Mesendoderm (in vitro differentiated cells): ENCODE measurements around the gene KLK15.

Experiments used
- DNase-seq: peaks from one replicate; pipeline ENCODE4 v3.0.0; 2013
- H2AK5ac ChIP-seq: 2 replicates; pipeline ENCODE4 v1.6.1; 2013; ENCODE audit warnings: low read length, inconsistent platforms
- H2BK120ac ChIP-seq: 2 replicates; pipeline ENCODE4 v1.6.1; 2013; ENCODE audit warnings: low read depth, mild to moderate bottlenecking, low read length, moderate library complexity, mixed read lengths
- H2BK15ac ChIP-seq: replicated peaks from 2 replicates; pipeline ENCODE4 v1.6.1; 2013; ENCODE audit warnings: low read depth, mild to moderate bottlenecking, moderate library complexity
- H2BK5ac ChIP-seq: 2 replicates; pipeline ENCODE4 v1.6.1; 2013; ENCODE audit warnings: low read length, inconsistent platforms
- H3K18ac ChIP-seq: 2 replicates; pipeline ENCODE4 v1.6.1; 2013; ENCODE audit warnings: mild to moderate bottlenecking, low read length, mixed read lengths
- H3K23ac ChIP-seq: one replicate; pipeline ENCODE4 v1.6.1; 2013; ENCODE audit warnings: low read length
- H3K27ac ChIP-seq: 2 replicates; pipeline ENCODE4 v1.5.1; 2013; ENCODE audit warnings: low read depth, mild to moderate bottlenecking, inconsistent platforms, low read length, moderate library complexity
- H3K27me3 ChIP-seq: 2 replicates; pipeline ENCODE4 v1.6.1; 2013; ENCODE audit warnings: low read length, control low read depth, mild to moderate bottlenecking, inconsistent platforms; ENCODE audit not compliant: insufficient read depth, poor library complexity
- H3K36me3 ChIP-seq: 2 replicates; pipeline ENCODE4 v1.6.1; 2013; ENCODE audit warnings: low read length, inconsistent platforms; ENCODE audit not compliant: control insufficient read depth, insufficient read depth
- H3K4ac ChIP-seq: one replicate; pipeline ENCODE4 v1.6.1; 2013; ENCODE audit warnings: low read depth, mild to moderate bottlenecking, low read length, moderate library complexity
- H3K4me1 ChIP-seq: 2 replicates; pipeline ENCODE4 v1.6.1; 2013; ENCODE audit warnings: low read depth, low read length, inconsistent platforms; ENCODE audit not compliant: control insufficient read depth
- H3K4me2 ChIP-seq: 2 replicates; pipeline ENCODE4 v1.6.1; 2013; ENCODE audit warnings: low read length
- H3K4me3 ChIP-seq: 2 replicates; pipeline ENCODE4 v1.5.1; 2013; ENCODE audit warnings: mild to moderate bottlenecking, low read length
- H3K56ac ChIP-seq: one replicate; pipeline ENCODE4 v1.6.1; 2013; ENCODE audit warnings: low read length
- H3K79me1 ChIP-seq: 2 replicates; pipeline ENCODE4 v1.6.1; 2013; ENCODE audit warnings: low read length, inconsistent platforms
- H3K79me2 ChIP-seq: 2 replicates; pipeline ENCODE4 v1.6.1; 2013; ENCODE audit warnings: mild to moderate bottlenecking, low read length; ENCODE audit not compliant: control insufficient read depth, insufficient read depth
- H3K9ac ChIP-seq: 2 replicates; pipeline ENCODE4 v1.6.1; 2013; ENCODE audit warnings: low read length, inconsistent platforms
- H4K5ac ChIP-seq: one replicate; pipeline ENCODE4 v1.6.1; 2013; ENCODE audit warnings: low read length
- H4K8ac ChIP-seq: one replicate; pipeline ENCODE4 v1.6.1; 2013; ENCODE audit warnings: low read depth, mild to moderate bottlenecking, control low read depth, low read length, moderate library complexity
- WGBS: extraction: QIAGEN DNeasy Blood & Tissue Kit; methylation state at CpG from one replicate; pipeline ENCODE4 v1.1.7; 2013; ENCODE audit warnings: low lambda C conversion rate, missing lambda C conversion rate; ENCODE audit not compliant: insufficient coverage; ENCODE audit errors: extremely low coverage; 5-methylcytosine and 5-hydroxymethylcytosine counted together

KLK15 gene

GRCh38 chr19:50836543-50837195, 3.3 kb upstream of the KLK15 start:
- no peak overlapping the region for H4K8ac ChIP-seq
- H3K18ac ChIP-seq: no peak overlapping the region
- peak overlapping the region; percentile 56 for H3K56ac ChIP-seq
- H2BK120ac ChIP-seq: no peak overlapping the region
- H3K4me3 ChIP-seq: no peak overlapping the region
- no peak overlapping the region for H3K4me2 ChIP-seq
- H3K4me1 ChIP-seq: no peaks in the 10 kb centered on the region
- H3K27me3 ChIP-seq: peaks cover 2% of the 10 kb centered on the region
- no peak overlapping the region for H2BK5ac ChIP-seq
- H3K79me1 ChIP-seq: no peaks in the 10 kb centered on the region
- H3K23ac ChIP-seq: no peak overlapping the region
- H3K79me2 ChIP-seq: no peaks in the 10 kb centered on the region
- no peak overlapping the region for H4K5ac ChIP-seq
- H3K27ac ChIP-seq: no peak overlapping the region
- H2AK5ac ChIP-seq: no peak overlapping the region
- peak overlapping the region; percentile 40 for H3K9ac ChIP-seq
- H3K4ac ChIP-seq: no peak overlapping the region
- DNase-seq: no peak
- no peak overlapping the region for H2BK15ac ChIP-seq
- no CpG with 5 or more reads among the region's 19 CpGs for WGBS
- H3K36me3 ChIP-seq: no peaks in the 10 kb centered on the region

GRCh38 chr19:50835785-50836542, 2.6 kb upstream of the KLK15 start:
- no peak overlapping the region for H2BK15ac ChIP-seq
- no peak overlapping the region for H3K23ac ChIP-seq
- WGBS: no CpG with 5 or more reads among the region's 67 CpGs
- no peaks in the 10 kb centered on the region for H3K36me3 ChIP-seq
- peak overlapping the region; percentile 73 for H3K4me2 ChIP-seq
- H2AK5ac ChIP-seq: no peak overlapping the region
- H4K5ac ChIP-seq: no peak overlapping the region
- no peak overlapping the region for H2BK5ac ChIP-seq
- H2BK120ac ChIP-seq: no peak overlapping the region
- no peaks in the 10 kb centered on the region for H3K79me1 ChIP-seq
- no peak overlapping the region for H3K4ac ChIP-seq
- no peaks in the 10 kb centered on the region for H3K4me1 ChIP-seq
- H3K56ac ChIP-seq: peak overlapping the region; percentile 95
- H3K18ac ChIP-seq: no peak overlapping the region
- DNase-seq: peak; percentile 67
- no peak overlapping the region for H3K27ac ChIP-seq
- H3K4me3 ChIP-seq: peak overlapping the region; percentile 78
- no peak overlapping the region for H4K8ac ChIP-seq
- H3K9ac ChIP-seq: peak overlapping the region; percentile 88
- no peaks in the 10 kb centered on the region for H3K79me2 ChIP-seq
- peaks cover 2% of the 10 kb centered on the region for H3K27me3 ChIP-seq

- no peak overlapping the region for H3K18ac ChIP-seq
- H2BK120ac ChIP-seq: no peak overlapping the region
- H3K23ac ChIP-seq: no peak overlapping the region
- H3K56ac ChIP-seq: peak overlapping the region; percentile 95
- no peak overlapping the region for H2BK15ac ChIP-seq
- peak overlapping the region; percentile 78 for H3K4me3 ChIP-seq
- H2AK5ac ChIP-seq: no peak overlapping the region
- H3K79me1 ChIP-seq: no peaks in the 10 kb centered on the region
- peak overlapping the region; percentile 88 for H3K9ac ChIP-seq
- H3K27me3 ChIP-seq: peaks cover 2% of the 10 kb centered on the region
- H3K27ac ChIP-seq: no peak overlapping the region
- peak overlapping the region; percentile 31 for H3K4me2 ChIP-seq
- H4K5ac ChIP-seq: no peak overlapping the region
- no peak overlapping the region for H2BK5ac ChIP-seq
- no peak overlapping the region for H4K8ac ChIP-seq
- no peak overlapping the region for H3K4ac ChIP-seq
- H3K79me2 ChIP-seq: no peaks in the 10 kb centered on the region
- no CpG with 5 or more reads among the region's 13 CpGs for WGBS
- no peak for DNase-seq
- no peaks in the 10 kb centered on the region for H3K4me1 ChIP-seq
- no peaks in the 10 kb centered on the region for H3K36me3 ChIP-seq
Measured at GRCh38 chr19:50835103-50835784, 1.9 kb upstream of the KLK15 start.

GRCh38 chr19:50833802-50834167, 411 bp upstream of the KLK15 start:
- Histone ChIP-seq H4K8ac (no peak overlapping the region), H3K4me2 (no peak overlapping the region), H3K9ac (no peak overlapping the region), H3K79me1 (no peaks in the 10 kb centered on the region), H3K4me1 (no peaks in the 10 kb centered on the region), H2AK5ac (no peak overlapping the region), H3K27ac (no peak overlapping the region), H3K56ac (no peak overlapping the region), H3K4ac (no peak overlapping the region), H2BK5ac (no peak overlapping the region), H3K18ac (no peak overlapping the region), H3K4me3 (no peak overlapping the region), H2BK120ac (no peak overlapping the region), H2BK15ac (no peak overlapping the region), H3K79me2 (no peaks in the 10 kb centered on the region), H3K23ac (no peak overlapping the region), H4K5ac (no peak overlapping the region), H3K36me3 (no peaks in the 10 kb centered on the region), H3K27me3 (peaks cover 2% of the 10 kb centered on the region)
- no CpG with 5 or more reads among the region's 6 CpGs for WGBS
- DNase-seq: no peak

DNA sequence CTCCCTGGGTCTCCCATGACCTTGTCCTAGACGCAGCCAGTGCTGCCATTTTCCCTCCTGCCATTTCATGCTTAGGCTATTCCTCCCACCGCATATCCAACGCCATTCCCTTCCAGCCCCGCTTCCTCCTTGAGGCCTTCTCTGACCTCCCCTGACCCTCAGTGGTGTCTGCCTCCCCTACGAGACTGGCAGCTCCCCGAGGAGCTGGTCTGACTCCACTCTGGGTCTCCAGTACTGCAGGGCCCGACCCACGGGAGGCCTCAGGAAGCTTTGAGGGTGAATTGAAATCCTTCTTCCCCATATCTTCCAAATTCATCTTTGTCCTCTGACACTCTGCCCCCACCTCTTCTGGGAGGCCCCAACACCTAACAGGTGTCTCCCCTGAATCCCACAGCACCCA, 708 bp downstream of the KLK15 start:
- Histone ChIP-seq H3K27ac (no peak overlapping the region), H3K23ac (no peak overlapping the region), H2AK5ac (no peak overlapping the region), H3K4me2 (no peak overlapping the region), H3K9ac (no peak overlapping the region), H3K27me3 (peaks cover 2% of the 10 kb centered on the region), H3K4me1 (no peaks in the 10 kb centered on the region), H3K4me3 (no peak overlapping the region), H3K56ac (no peak overlapping the region), H3K36me3 (no peaks in the 10 kb centered on the region), H3K79me1 (no peaks in the 10 kb centered on the region), H4K5ac (no peak overlapping the region), H3K4ac (no peak overlapping the region), H2BK5ac (no peak overlapping the region), H4K8ac (no peak overlapping the region), H3K18ac (no peak overlapping the region), H3K79me2 (no peaks in the 10 kb centered on the region), H2BK120ac (no peak overlapping the region), H2BK15ac (no peak overlapping the region)
- WGBS: no CpG with 5 or more reads among the region's 8 CpGs
- no peak for DNase-seq
